Right atrium auricular region (tissue), 2 donors: Measurements from ENCODE around the gene INO80E. TPM values are rescaled to one million over a fixed set of nuclear protein-coding genes. Genes with fewer than 3 reads are reported as not detected.

Source experiments
- DNase-seq: peaks from one replicate; pipeline ENCODE4 v3.0.0-alpha.2; 2019; ENCODE audit warnings: low spot score
- H3K27ac ChIP-seq, 2 donors: fragments of 200-600 bp; sonication (generic); 1 replicate in 1 of 2; 2 replicates in 1 of 2; pipeline ENCODE4 v1.5.1; 2016 to 2019
- H3K27me3 ChIP-seq, 2 donors: fragments of 200-600 bp; sonication (generic); one replicate each; pipeline versions ENCODE4 v1.5.1 to v1.6.0; 2017 to 2019
- H3K36me3 ChIP-seq: fragments of 200-600 bp; sonication (generic); one replicate; pipeline ENCODE4 v1.5.1; 2016
- H3K4me1 ChIP-seq, 2 donors: fragments of 200-600 bp; sonication (generic); one replicate each; pipeline versions ENCODE4 v1.5.1 to v1.6.0; 2017 to 2019
- H3K4me3 ChIP-seq, 2 donors: fragments of 200-600 bp; sonication (generic); 1 replicate in 1 of 2; 2 replicates in 1 of 2; pipeline ENCODE4 v1.5.1; 2017 to 2019; ENCODE audit warnings: mild to moderate bottlenecking in 1 of 2, moderate library complexity in 1 of 2
- H3K9me3 ChIP-seq, 2 donors: fragments of 200-600 bp; sonication (generic); one replicate each; pipeline ENCODE4 v1.5.1; 2019
- CTCF ChIP-seq, 2 donors: fragments of 200-600 bp; sonication (generic); IDR thresholded peaks; one replicate each; pipeline ENCODE4 v1.5.1; 2019; ENCODE audit warnings: antibody characterized with exemption in 2 of 2
- total RNA-seq, 2 donors: library from RNA; depleted of rRNA; stranded (reverse); fragments of >200 nt; gene quantifications; one replicate each; pipeline ENCODE4 v1.1.0, GENCODE V29; 2016

The INO80E gene
- total RNA-seq, 2 donors from 2014 or later: 33.4 to 117 TPM

- H3K27me3 ChIP-seq: no peaks in the 10 kb centered on the region
- H3K36me3 ChIP-seq: peaks cover 45% of the 10 kb centered on the region
- H3K27ac ChIP-seq: no peak overlapping the region
- H3K4me1 ChIP-seq: peaks cover 0 to 24% of the 10 kb centered on the region in 2 donors
- H3K9me3 ChIP-seq: no peaks in the 10 kb centered on the region
- TF ChIP-seq CTCF (IDR thresholded peaks at IDR 0.05): no peak
- no peak overlapping the region for H3K4me3 ChIP-seq
- DNase-seq: no peak
Observed at GRCh38 chr16:29993191-29993902, 2.7 kb upstream of the INO80E start.

GRCh38 chr16:29993903-29994599, 2.0 kb upstream of the INO80E start:
- H3K27me3 ChIP-seq: no peaks in the 10 kb centered on the region
- no peak overlapping the region for H3K27ac ChIP-seq
- H3K4me3 ChIP-seq: no peak overlapping the region
- DNase-seq: no peak
- peaks cover 0 to 24% of the 10 kb centered on the region in 2 donors for H3K4me1 ChIP-seq
- H3K9me3 ChIP-seq: no peaks in the 10 kb centered on the region
- TF ChIP-seq CTCF (IDR thresholded peaks at IDR 0.05): no peak
- H3K36me3 ChIP-seq: peaks cover 38% of the 10 kb centered on the region

GRCh38 chr16:29994600-29995323, 1.3 kb upstream of the INO80E start:
- H3K27ac ChIP-seq: peak overlapping the region; percentile 91 to 93
- TF ChIP-seq CTCF (IDR thresholded peaks at IDR 0.05): no peak
- H3K4me1 ChIP-seq: peaks cover 0 to 24% of the 10 kb centered on the region in 2 donors
- peak overlapping the region; percentile 58 to 76 for H3K4me3 ChIP-seq
- no peaks in the 10 kb centered on the region for H3K27me3 ChIP-seq
- peaks cover 31% of the 10 kb centered on the region for H3K36me3 ChIP-seq
- H3K9me3 ChIP-seq: no peaks in the 10 kb centered on the region
- no peak for DNase-seq

- DNase-seq: peak; percentile 84
- Histone ChIP-seq H3K36me3 (peaks cover 30% of the 10 kb centered on the region), H3K4me3 (peak within 1 kb of the TSS; percentile 58 to 76), H3K9me3 (no peaks in the 10 kb centered on the region), H3K27ac (peak within 1 kb of the TSS; percentile 91 to 93), H3K27me3 (no peaks in the 10 kb centered on the region), H3K4me1 (peaks cover 0 to 24% of the 10 kb centered on the region in 2 donors)
- no peak for TF ChIP-seq CTCF (IDR thresholded peaks at IDR 0.05)
Observed at GRCh38 chr16:29995324-29995910, 624 bp upstream of the INO80E start, which contains the start of gene HIRIP3. HIRIP3 (minus strand) TSS chr16:29995617; CDS start chr16:29995605, 12 bp downstream.

GRCh38 chr16:29996766-29997250, 767 bp downstream of the INO80E start:
- no peaks in the 10 kb centered on the region for H3K9me3 ChIP-seq
- H3K27ac ChIP-seq: peak overlapping the region in 1 of 2 donors; percentile 93
- DNase-seq: no peak
- H3K4me1 ChIP-seq: peaks cover 0 to 24% of the 10 kb centered on the region in 2 donors
- no peak for TF ChIP-seq CTCF (IDR thresholded peaks at IDR 0.05)
- peak overlapping the region; percentile 58 to 76 for H3K4me3 ChIP-seq
- H3K27me3 ChIP-seq: no peaks in the 10 kb centered on the region
- H3K36me3 ChIP-seq: peaks cover 16% of the 10 kb centered on the region
